ENCODE results near the gene FAT3. TPM values are rescaled to one million over a fixed set of nuclear protein-coding genes. Genes with fewer than 3 reads are reported as not detected.

Gene FAT3
- total and polyA plus RNA-seq, 3 experiments from 2014 or later: not detected

DNA sequence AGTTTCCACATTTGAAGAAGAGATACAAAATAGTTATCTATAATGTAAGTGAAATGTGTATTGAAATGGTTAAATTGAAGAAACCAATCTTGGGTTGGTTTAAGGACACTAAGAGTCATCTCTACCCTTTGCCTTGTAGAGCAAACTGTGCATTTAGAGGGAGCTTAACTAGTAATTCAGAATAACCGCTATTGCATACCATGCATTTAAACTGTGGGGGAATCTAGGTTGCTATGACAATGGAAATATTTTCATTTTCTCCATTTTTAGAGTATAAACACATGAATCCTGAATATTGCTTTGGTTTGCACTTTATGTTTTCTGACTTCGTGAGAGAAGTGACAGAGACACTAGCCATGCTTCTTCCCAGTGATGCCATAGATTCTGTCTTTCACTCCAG, 39.7 kb downstream of the FAT3 start:
- H3K27me3 Mint-ChIP-seq: no peaks in the 10 kb centered on the region
- Histone ChIP-seq H3K4me1 (ENCODE audit: insufficient read depth, low read length) (no peaks in the 10 kb centered on the region), H3K27me3 (ENCODE audit: insufficient read depth, low read length, poor library complexity, severe bottlenecking) (no peaks in the 10 kb centered on the region), H3K27ac (ENCODE audit: low read depth, low read length) (no peak overlapping the region), H3K4me3 (ENCODE audit: low read length) (no peak overlapping the region), H3K9me3 (ENCODE audit: low read length) (no peaks in the 10 kb centered on the region), H3K36me3 (ENCODE audit: insufficient read depth, low read length) (no peaks in the 10 kb centered on the region)
- ChIA-PET CTCF (no interaction called here), POLR2A (no interaction called here)
- H3K4me3 Mint-ChIP-seq: no peak overlapping the region
- H3K4me1 Mint-ChIP-seq: no peaks in the 10 kb centered on the region
- no peak for DNase-seq
- H3K9me3 Mint-ChIP-seq: peaks cover 0 to 27% (median 6%) of the 10 kb centered on the region in 5 donors
- H3K27ac Mint-ChIP-seq: no peak overlapping the region
- H3K36me3 Mint-ChIP-seq: no peaks in the 10 kb centered on the region

DNA sequence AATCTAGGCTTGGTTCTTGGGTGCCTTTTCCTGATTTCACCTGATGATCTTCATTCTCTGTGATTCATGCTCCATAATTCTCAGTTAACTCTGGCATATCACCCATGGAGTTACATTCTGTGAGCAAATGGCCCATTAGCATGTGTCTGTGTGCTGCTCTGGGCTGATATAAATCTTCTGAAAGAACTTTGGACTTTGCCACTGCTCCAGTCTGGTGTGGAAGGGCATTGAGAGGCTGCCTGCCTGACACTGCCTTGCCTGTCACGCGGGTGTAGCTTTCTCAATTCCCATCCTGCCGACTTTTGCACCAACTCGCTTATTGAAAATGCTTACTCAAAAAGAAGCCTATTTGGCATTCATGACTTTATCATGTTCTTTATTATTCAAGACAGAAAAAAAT, 42.2 kb downstream of the FAT3 start:
- Histone ChIP-seq H3K27me3 (ENCODE audit: insufficient read depth, low read length, poor library complexity, severe bottlenecking) (no peaks in the 10 kb centered on the region), H3K36me3 (ENCODE audit: insufficient read depth, low read length) (no peaks in the 10 kb centered on the region), H3K9me3 (ENCODE audit: low read length) (no peaks in the 10 kb centered on the region), H3K27ac (ENCODE audit: low read depth, low read length) (no peak overlapping the region), H3K4me1 (ENCODE audit: insufficient read depth, low read length) (no peaks in the 10 kb centered on the region), H3K4me3 (ENCODE audit: low read length) (no peak overlapping the region)
- CTCF ChIA-PET: interaction anchor here (0.5 kb wide), 1 partner anchor 37 kb away, joined by 3 read pairs; no protein-coding TSS in a partner anchor
- POLR2A ChIA-PET: no interaction called here
- H3K27me3 Mint-ChIP-seq: peaks cover 0 to 2% of the 10 kb centered on the region in 2 donors
- no peak for DNase-seq
- H3K9me3 Mint-ChIP-seq: peaks cover 0 to 18% (median 6%) of the 10 kb centered on the region in 5 donors
- no peak overlapping the region for H3K4me3 Mint-ChIP-seq
- H3K4me1 Mint-ChIP-seq: no peaks in the 10 kb centered on the region
- H3K27ac Mint-ChIP-seq: no peak overlapping the region
- no peaks in the 10 kb centered on the region for H3K36me3 Mint-ChIP-seq

- Mint-ChIP-seq H3K27ac (no peak overlapping the region), H3K36me3 (no peaks in the 10 kb centered on the region), H3K9me3 (peaks cover 0 to 14% (median 6%) of the 10 kb centered on the region in 5 donors), H3K4me3 (no peak overlapping the region), H3K27me3 (peaks cover 0 to 2% of the 10 kb centered on the region in 2 donors), H3K4me1 (no peaks in the 10 kb centered on the region)
- Histone ChIP-seq H3K9me3 (ENCODE audit: low read length) (no peaks in the 10 kb centered on the region), H3K4me3 (ENCODE audit: low read length) (no peak overlapping the region), H3K27me3 (ENCODE audit: insufficient read depth, low read length, poor library complexity, severe bottlenecking) (no peaks in the 10 kb centered on the region), H3K36me3 (ENCODE audit: insufficient read depth, low read length) (no peaks in the 10 kb centered on the region), H3K4me1 (ENCODE audit: insufficient read depth, low read length) (no peaks in the 10 kb centered on the region), H3K27ac (ENCODE audit: low read depth, low read length) (no peak overlapping the region)
- ChIA-PET CTCF (no interaction called here), POLR2A (no interaction called here)
- DNase-seq: no peak
Measured at GRCh38 chr11:92267278-92267677, 42.7 kb downstream of the FAT3 start.

DNA sequence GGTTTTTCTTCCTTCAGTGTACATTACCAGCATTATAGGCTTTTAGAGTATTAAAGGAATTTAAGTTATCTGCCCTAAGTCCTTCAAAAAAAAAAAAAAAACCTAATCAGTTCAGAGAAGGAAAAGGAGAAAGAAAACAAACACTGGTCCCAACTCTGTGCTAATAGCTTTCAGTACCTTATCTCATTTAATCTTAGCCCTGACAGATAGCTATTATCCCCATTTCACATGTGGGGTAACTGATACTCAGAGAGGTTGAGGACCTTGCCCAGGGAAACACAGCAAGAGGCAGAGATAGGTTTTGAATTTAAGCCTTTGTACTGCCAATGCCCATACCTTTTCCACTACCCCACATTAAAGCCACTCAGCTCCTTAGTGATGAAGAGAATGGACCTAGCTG, 43.4 kb downstream of the FAT3 start:
- Histone ChIP-seq H3K36me3 (ENCODE audit: insufficient read depth, low read length) (no peaks in the 10 kb centered on the region), H3K4me3 (ENCODE audit: low read length) (no peak overlapping the region), H3K9me3 (ENCODE audit: low read length) (no peaks in the 10 kb centered on the region), H3K4me1 (ENCODE audit: insufficient read depth, low read length) (no peaks in the 10 kb centered on the region), H3K27me3 (ENCODE audit: insufficient read depth, low read length, poor library complexity, severe bottlenecking) (no peaks in the 10 kb centered on the region), H3K27ac (ENCODE audit: low read depth, low read length) (no peak overlapping the region)
- DNase-seq: no peak
- Mint-ChIP-seq H3K4me3 (no peak overlapping the region), H3K9me3 (peaks cover 0 to 11% (median 6%) of the 10 kb centered on the region in 5 donors), H3K4me1 (no peaks in the 10 kb centered on the region), H3K27me3 (peaks cover 0 to 2% of the 10 kb centered on the region in 2 donors), H3K36me3 (no peaks in the 10 kb centered on the region), H3K27ac (no peak overlapping the region)
- POLR2A ChIA-PET: no interaction called here
- CTCF ChIA-PET: no interaction called here

DNA sequence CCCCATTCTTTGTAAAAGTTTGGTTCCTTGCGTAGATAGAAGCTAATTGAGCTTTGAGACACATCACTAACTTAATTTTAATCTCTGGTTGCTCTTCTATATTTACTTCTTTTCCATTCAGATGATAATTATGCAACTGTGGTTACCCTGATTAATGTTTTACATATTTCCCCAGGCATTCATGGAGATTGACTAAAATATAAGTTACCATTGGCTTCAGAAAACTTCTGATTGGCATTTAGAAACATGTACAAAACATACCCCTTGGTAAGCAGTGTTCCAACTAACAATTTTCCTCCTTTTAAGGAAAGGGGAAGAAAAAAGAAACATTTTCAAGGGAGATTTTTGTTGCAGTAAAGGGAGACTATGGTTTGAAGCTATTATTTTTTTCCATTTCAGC, 43.9 kb downstream of the FAT3 start:
- Histone ChIP-seq H3K36me3 (ENCODE audit: insufficient read depth, low read length) (no peaks in the 10 kb centered on the region), H3K27ac (ENCODE audit: low read depth, low read length) (no peak overlapping the region), H3K4me1 (ENCODE audit: insufficient read depth, low read length) (no peaks in the 10 kb centered on the region), H3K27me3 (ENCODE audit: insufficient read depth, low read length, poor library complexity, severe bottlenecking) (no peaks in the 10 kb centered on the region), H3K4me3 (ENCODE audit: low read length) (no peak overlapping the region), H3K9me3 (ENCODE audit: low read length) (no peaks in the 10 kb centered on the region)
- H3K36me3 Mint-ChIP-seq: no peaks in the 10 kb centered on the region
- no peak overlapping the region for H3K4me3 Mint-ChIP-seq
- H3K4me1 Mint-ChIP-seq: no peaks in the 10 kb centered on the region
- H3K27me3 Mint-ChIP-seq: peaks cover 0 to 2% of the 10 kb centered on the region in 2 donors
- H3K9me3 Mint-ChIP-seq: peaks cover 0 to 9% (median 6%) of the 10 kb centered on the region in 5 donors
- POLR2A ChIA-PET: interaction anchor here (0.7 kb wide), 1 partner anchor 50 kb away, joined by 6 read pairs; no protein-coding TSS in a partner anchor
- no peak overlapping the region for H3K27ac Mint-ChIP-seq
- DNase-seq: no peak
- CTCF ChIA-PET: no interaction called here

DNA sequence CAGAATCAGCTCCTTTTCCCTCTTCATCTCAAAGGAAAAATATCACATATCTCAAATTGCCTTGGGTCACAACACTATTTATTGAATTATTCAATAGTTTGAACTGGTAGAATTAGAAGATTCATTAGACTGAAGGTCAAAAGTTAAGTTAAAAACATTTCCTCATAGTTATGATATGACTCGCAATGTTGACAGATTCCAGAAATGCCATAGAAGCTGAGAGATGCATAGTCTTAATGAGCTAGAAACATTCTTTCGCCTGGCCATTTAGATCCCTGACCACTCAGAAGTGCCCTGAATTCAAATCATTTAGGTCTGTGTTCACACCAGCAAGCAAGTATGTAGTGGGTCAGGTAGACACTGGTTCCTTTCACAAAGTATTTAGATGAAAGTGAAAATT, 44.4 kb downstream of the FAT3 start:
- no peak for DNase-seq
- no peak overlapping the region for H3K4me3 ChIP-seq (ENCODE audit: low read length)
- Mint-ChIP-seq H3K27ac (no peak overlapping the region), H3K9me3 (peaks cover 0 to 9% (median 6%) of the 10 kb centered on the region in 5 donors), H3K4me1 (no peaks in the 10 kb centered on the region), H3K27me3 (peaks cover 0 to 2% of the 10 kb centered on the region in 2 donors), H3K4me3 (no peak overlapping the region), H3K36me3 (no peaks in the 10 kb centered on the region)
- H3K9me3 ChIP-seq (ENCODE audit: low read length): no peaks in the 10 kb centered on the region
- ChIA-PET POLR2A (interaction anchor here (0.7 kb wide), 1 partner anchor 49 kb away, joined by 6 read pairs; no protein-coding TSS in a partner anchor), CTCF (no interaction called here)
- no peaks in the 10 kb centered on the region for H3K4me1 ChIP-seq (ENCODE audit: insufficient read depth, low read length)
- no peaks in the 10 kb centered on the region for H3K27me3 ChIP-seq (ENCODE audit: insufficient read depth, low read length, poor library complexity, severe bottlenecking)
- no peaks in the 10 kb centered on the region for H3K36me3 ChIP-seq (ENCODE audit: insufficient read depth, low read length)
- no peak overlapping the region for H3K27ac ChIP-seq (ENCODE audit: low read depth, low read length)

GRCh38 chr11:92269841-92270240, 45.2 kb downstream of the FAT3 start:
- Mint-ChIP-seq H3K4me3 (no peak overlapping the region), H3K9me3 (peaks cover 0 to 9% (median 5%) of the 10 kb centered on the region in 5 donors), H3K27me3 (peaks cover 0 to 2% of the 10 kb centered on the region in 2 donors), H3K36me3 (no peaks in the 10 kb centered on the region), H3K4me1 (no peaks in the 10 kb centered on the region), H3K27ac (no peak overlapping the region)
- DNase-seq: no peak
- Histone ChIP-seq H3K27ac (ENCODE audit: low read depth, low read length) (no peak overlapping the region), H3K4me1 (ENCODE audit: insufficient read depth, low read length) (no peaks in the 10 kb centered on the region), H3K36me3 (ENCODE audit: insufficient read depth, low read length) (no peaks in the 10 kb centered on the region), H3K4me3 (ENCODE audit: low read length) (no peak overlapping the region), H3K27me3 (ENCODE audit: insufficient read depth, low read length, poor library complexity, severe bottlenecking) (no peaks in the 10 kb centered on the region), H3K9me3 (ENCODE audit: low read length) (no peaks in the 10 kb centered on the region)
- POLR2A ChIA-PET: no interaction called here
- CTCF ChIA-PET: no interaction called here

DNA sequence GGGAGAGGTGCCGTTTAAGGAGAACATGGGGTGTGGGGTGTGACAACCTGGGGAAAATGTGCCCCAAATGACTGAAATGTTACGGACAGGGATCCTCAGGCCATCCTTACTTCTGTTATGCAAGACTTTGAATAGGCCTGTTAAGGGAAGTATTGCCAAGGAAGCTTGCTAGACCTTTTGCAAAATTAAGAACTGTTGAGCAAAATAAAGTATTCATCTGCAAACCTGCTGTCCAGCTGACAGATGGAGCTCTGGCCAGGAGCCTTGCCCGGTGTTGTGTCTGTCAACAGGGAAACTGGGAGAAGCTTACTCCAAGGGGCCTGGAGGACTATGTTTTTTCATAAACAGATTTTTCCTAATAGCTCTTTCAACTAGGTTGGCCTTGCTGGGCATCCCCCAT, 48.0 kb downstream of the FAT3 start:
- H3K4me3 Mint-ChIP-seq: no peak overlapping the region
- Histone ChIP-seq H3K36me3 (ENCODE audit: insufficient read depth, low read length) (no peaks in the 10 kb centered on the region), H3K27me3 (ENCODE audit: insufficient read depth, low read length, poor library complexity, severe bottlenecking) (no peaks in the 10 kb centered on the region), H3K4me3 (ENCODE audit: low read length) (no peak overlapping the region), H3K4me1 (ENCODE audit: insufficient read depth, low read length) (no peaks in the 10 kb centered on the region), H3K9me3 (ENCODE audit: low read length) (no peaks in the 10 kb centered on the region), H3K27ac (ENCODE audit: low read depth, low read length) (no peak overlapping the region)
- POLR2A ChIA-PET: no interaction called here
- CTCF ChIA-PET: no interaction called here
- H3K4me1 Mint-ChIP-seq: no peaks in the 10 kb centered on the region
- no peak for DNase-seq
- peaks cover 0 to 6% (median 2%) of the 10 kb centered on the region in 5 donors for H3K9me3 Mint-ChIP-seq
- H3K27me3 Mint-ChIP-seq: peaks cover 0 to 2% of the 10 kb centered on the region in 2 donors
- H3K27ac Mint-ChIP-seq: no peak overlapping the region
- H3K36me3 Mint-ChIP-seq: no peaks in the 10 kb centered on the region

Data from CD8-positive, alpha-beta memory T cell (primary cell).